ENCODE results near the gene GRIK3.

GRIK3 gene

GRCh38 chr1:36871146-36871971 is 163.0 kb downstream of the GRIK3 start:
- no peak for DNase-seq

GRCh38 chr1:36869826-36870225 is 164.5 kb downstream of the GRIK3 start:
- no peak for DNase-seq

- DNase-seq, result no peak
Measured at GRCh38 chr1:36869054-36869453, 165.3 kb downstream of the GRIK3 start.

- no peak for DNase-seq
Measured at GRCh38 chr1:36867575-36867974, 166.7 kb downstream of the GRIK3 start.

- DNase-seq, result no peak
Measured at GRCh38 chr1:36866169-36866814, 168.0 kb downstream of the GRIK3 start.

- no peak for DNase-seq
Measured at GRCh38 chr1:36865602-36865900, 168.8 kb downstream of the GRIK3 start.

GRCh38 chr1:36864823-36865601 is 169.3 kb downstream of the GRIK3 start:
- DNase-seq, result no peak

- DNase-seq, result no peak
Measured at GRCh38 chr1:36864182-36864822, 170.0 kb downstream of the GRIK3 start.

- no peak for DNase-seq
Measured at GRCh38 chr1:36863500-36863899, 170.8 kb downstream of the GRIK3 start.

GRCh38 chr1:36863061-36863460 is 171.3 kb downstream of the GRIK3 start:
- DNase-seq, result no peak

- DNase-seq, result no peak
Measured at GRCh38 chr1:36861375-36861774, 172.9 kb downstream of the GRIK3 start.

- DNase-seq, result no peak
Measured at GRCh38 chr1:36859926-36860325, 174.4 kb downstream of the GRIK3 start.

- DNase-seq, result no peak
Measured at GRCh38 chr1:36858981-36859380, 175.3 kb downstream of the GRIK3 start.

GRCh38 chr1:36858553-36858952 is 175.8 kb downstream of the GRIK3 start:
- DNase-seq, result no peak

- DNase-seq, result no peak
Measured at GRCh38 chr1:36857754-36858153, 176.6 kb downstream of the GRIK3 start.

- DNase-seq, result no peak
Measured at GRCh38 chr1:36855699-36856494, 178.4 kb downstream of the GRIK3 start.

GRCh38 chr1:36853638-36854037 is 180.7 kb downstream of the GRIK3 start:
- no peak for DNase-seq

GRCh38 chr1:36852586-36852985 is 181.7 kb downstream of the GRIK3 start:
- DNase-seq, result no peak

- DNase-seq, result no peak
Measured at GRCh38 chr1:36851595-36851994, 182.7 kb downstream of the GRIK3 start.

- no peak for DNase-seq
Measured at GRCh38 chr1:36851087-36851486, 183.2 kb downstream of the GRIK3 start.

GRCh38 chr1:36849956-36850355 is 184.4 kb downstream of the GRIK3 start:
- no peak for DNase-seq

GRCh38 chr1:36847761-36848160 is 186.6 kb downstream of the GRIK3 start:
- no peak for DNase-seq

GRCh38 chr1:36847186-36847585 is 187.1 kb downstream of the GRIK3 start:
- no peak for DNase-seq

Data from activated T-cell treated with anti-CD3 and anti-CD28 coated beads for 4 hours (primary cell).